GM23338 (cell line): Measurements from ENCODE around the gene DMRTB1. TPM values are rescaled to one million over a fixed set of nuclear protein-coding genes. Genes with fewer than 3 reads are reported as not detected.

Source experiments
- ATAC-seq: fragments of 200-7000 bp; cut with Tn5 transposase; 3 replicates; pipeline ENCODE4 v1.9.1; 2020
- DNase-seq: peaks from one replicate; pipeline ENCODE4 v3.0.0-alpha.2; 2015; ENCODE audit warnings: low spot score
- H2AFZ ChIP-seq: fragments of 200-600 bp; sonication (generic); 2 replicates; pipeline ENCODE4 v1.8.0; 2016; ENCODE audit warnings: antibody characterized with exemption, mild to moderate bottlenecking, moderate library complexity
- H3F3A ChIP-seq: fragments of 200-600 bp; sonication (generic); replicated peaks from 2 replicates; pipeline ENCODE4 v1.8.0; 2017; ENCODE audit warnings: antibody characterized with exemption, mixed run types, low read depth
- H3K27ac ChIP-seq: fragments of 200-600 bp; sonication (generic); 2 replicates; pipeline ENCODE4 v1.6.1; 2016; ENCODE audit warnings: low read depth
- H3K27me3 ChIP-seq: fragments of 200-600 bp; sonication (generic); 2 replicates; pipeline ENCODE4 v1.8.0; 2016; ENCODE audit warnings: mild to moderate bottlenecking, mixed run types, moderate library complexity; ENCODE audit not compliant: insufficient read depth
- H3K36me3 ChIP-seq: fragments of 200-600 bp; sonication (generic); 2 replicates; pipeline ENCODE4 v1.8.0; 2016; ENCODE audit warnings: mild to moderate bottlenecking; ENCODE audit not compliant: insufficient read depth
- H3K4me1 ChIP-seq: fragments of 200-600 bp; sonication (generic); 2 replicates; pipeline ENCODE4 v1.8.0; 2016; ENCODE audit warnings: mild to moderate bottlenecking, moderate library complexity; ENCODE audit not compliant: insufficient read depth
- H3K4me2 ChIP-seq: fragments of 200-600 bp; sonication (generic); 2 replicates; pipeline ENCODE4 v1.7.1; 2017; ENCODE audit warnings: mixed run types
- H3K4me3 ChIP-seq: fragments of 200-600 bp; sonication (generic); 2 replicates; pipeline ENCODE4 v1.6.1; 2016; ENCODE audit warnings: mixed run types
- H3K79me2 ChIP-seq: fragments of 200-600 bp; sonication (generic); replicated peaks from 2 replicates; pipeline ENCODE4 v1.8.0; 2017; ENCODE audit warnings: mild to moderate bottlenecking; ENCODE audit not compliant: insufficient read depth
- H3K9me2 ChIP-seq: fragments of 200-600 bp; sonication (generic); 2 replicates; pipeline ENCODE4 v1.8.0; 2017; ENCODE audit not compliant: insufficient read depth
- H4K20me1 ChIP-seq: fragments of 200-600 bp; sonication (generic); replicated peaks from 2 replicates; pipeline ENCODE4 v1.8.0; 2017; ENCODE audit warnings: mild to moderate bottlenecking; ENCODE audit not compliant: insufficient read depth
- H3K27ac Mint-ChIP-seq: 2 replicates; pipeline ENCODE4 v1.8.0; 2020; ENCODE audit warnings: inconsistent platforms, mild to moderate bottlenecking, moderate library complexity, mixed read lengths
- H3K27me3 Mint-ChIP-seq: 3 replicates; pipeline ENCODE4 v1.8.0; 2022; ENCODE audit warnings: low read depth, mild to moderate bottlenecking, moderate library complexity, mixed read lengths, inconsistent platforms; ENCODE audit not compliant: insufficient read depth, poor library complexity
- H3K36me3 Mint-ChIP-seq: 3 replicates; pipeline ENCODE4 v1.8.0; 2021; ENCODE audit warnings: low read depth, mild to moderate bottlenecking, inconsistent platforms, moderate library complexity, mixed read lengths
- H3K4me1 Mint-ChIP-seq: 3 replicates; pipeline ENCODE4 v1.8.0; 2020; ENCODE audit warnings: mild to moderate bottlenecking, inconsistent platforms, mixed read lengths
- H3K4me3 Mint-ChIP-seq: 3 replicates; pipeline ENCODE4 v1.8.0; 2021; ENCODE audit warnings: moderate library complexity, mild to moderate bottlenecking, inconsistent platforms, mixed read lengths
- H3K9me3 Mint-ChIP-seq: 3 replicates; pipeline ENCODE4 v1.8.0; 2020; ENCODE audit warnings: moderate library complexity, mild to moderate bottlenecking, inconsistent platforms, mixed read lengths
- CREB1 ChIP-seq: fragments of 250-450 bp; sonication (Bioruptor Pico); IDR thresholded peaks from 2 replicates; pipeline ENCODE4 v1.5.0; 2020; ENCODE audit warnings: low read depth, mild to moderate bottlenecking, moderate library complexity
- CTCF ChIP-seq, 2 experiments: fragments of 200-600 bp in 1 of 2; sonication (generic) in 1 of 2; conservative IDR thresholded peaks; 2 replicates each; pipeline versions ENCODE4 v1.5.1 to v1.6.1; 2016 to 2017; ENCODE audit warnings: antibody characterized with exemption in 2 of 2, low read depth in 2 of 2, mild to moderate bottlenecking in 2 of 2, moderate library complexity in 1 of 2
- EZH2 ChIP-seq: fragments of 200-600 bp; sonication (generic); IDR thresholded peaks from one replicate; pipeline ENCODE4 v1.8.0; 2017; ENCODE audit warnings: antibody characterized with exemption, mild to moderate bottlenecking, low read depth; ENCODE audit not compliant: unreplicated experiment
- EZH2phosphoT487 ChIP-seq: fragments of 200-600 bp; sonication (generic); IDR thresholded peaks from one replicate; pipeline ENCODE4 v1.8.1; 2018; ENCODE audit warnings: antibody characterized with exemption; ENCODE audit not compliant: unreplicated experiment
- JUNB ChIP-seq: IDR thresholded peaks from one replicate; pipeline ENCODE4 v1.6.1; 2016; ENCODE audit warnings: antibody characterized with exemption; ENCODE audit not compliant: unreplicated experiment
- NANOG ChIP-seq: IDR thresholded peaks from 2 replicates; pipeline ENCODE4 v1.6.1; 2016; ENCODE audit warnings: antibody characterized with exemption, borderline replicate concordance
- POLR2AphosphoS5 ChIP-seq: IDR thresholded peaks from 2 replicates; pipeline ENCODE4 v1.6.1; 2016; ENCODE audit warnings: antibody characterized with exemption, low read depth
- REST ChIP-seq: IDR thresholded peaks from one replicate; pipeline ENCODE4 v1.6.1; 2018; ENCODE audit warnings: antibody characterized with exemption; ENCODE audit not compliant: unreplicated experiment
- STAT1 ChIP-seq: IDR thresholded peaks from one replicate; pipeline ENCODE4 v1.6.1; 2016; ENCODE audit warnings: antibody characterized with exemption; ENCODE audit not compliant: unreplicated experiment
- ZNF114 ChIP-seq: fragments of 250-450 bp; sonication (Bioruptor Pico); IDR thresholded peaks from 2 replicates; pipeline ENCODE4 v1.5.0; 2020; ENCODE audit warnings: mild to moderate bottlenecking, moderate library complexity
- ZNF331 ChIP-seq: fragments of 250-450 bp; sonication (Bioruptor Pico); IDR thresholded peaks from 2 replicates; pipeline ENCODE4 v1.5.0; 2020; ENCODE audit warnings: low read depth, mild to moderate bottlenecking, moderate library complexity
- ZNF462 ChIP-seq: fragments of 250-450 bp; sonication (Bioruptor Pico); IDR thresholded peaks from 2 replicates; pipeline ENCODE4 v1.5.0; 2020; ENCODE audit warnings: mild to moderate bottlenecking, moderate library complexity
- polyA plus RNA-seq: library from polyadenylated mRNA; unstranded; fragments of >200 nt; fragmentation: Nextera tagmentation; extraction: Ambion mirVana; gene quantifications from 2 replicates; pipeline ENCODE4 v1.2.1, GENCODE V29; 2016
- total RNA-seq: library from RNA; depleted of rRNA; stranded (reverse); fragments of >200 nt; shearing (Covaris generic); gene quantifications from 2 replicates; pipeline ENCODE4 v1.2.3, GENCODE V29; 2014
- TF ChIP-seq, protein P1 (sequence below): IDR thresholded peaks from 2 replicates; pipeline ENCODE4 v1.6.1; 2016; ENCODE audit warnings: antibody characterized with exemption

Gene DMRTB1
- total and polyA plus RNA-seq, 2 experiments from 2014 or later: 0.27 to 1.2 TPM

- H3K4me1 ChIP-seq: peaks cover 24% of the 10 kb centered on the region
- no peaks in the 10 kb centered on the region for H3K79me2 ChIP-seq
- no peaks in the 10 kb centered on the region for H3K27me3 ChIP-seq
- Mint-ChIP-seq H3K27ac (no peak overlapping the region), H3K4me1 (peaks cover 51% of the 10 kb centered on the region), H3K27me3 (peaks cover 15% of the 10 kb centered on the region), H3K36me3 (peaks cover 12% of the 10 kb centered on the region; the same call in 2 of the 3 replicates), H3K4me3 (no peak overlapping the region), H3K9me3 (peaks cover 9% of the 10 kb centered on the region; the same call in 1 of the 3 replicates)
- no peaks in the 10 kb centered on the region for H3K9me2 ChIP-seq
- DNase-seq (no peak), ATAC-seq (no peak)
- no peak overlapping the region for H3K4me2 ChIP-seq
- no peak for TF ChIP-seq REST
- TF ChIP-seq STAT1: no peak
- no peak for TF ChIP-seq ZNF462 (CRISPR knock-in tag)
- TF ChIP-seq POLR2AphosphoS5: no peak
- no peak for TF ChIP-seq CTCF (conservative IDR thresholded peaks at IDR 0.05; ENCODE audit: low read depth in 2 of 2)
- no peak for TF ChIP-seq CREB1
- TF ChIP-seq ZNF114 (CRISPR knock-in tag): no peak
- TF ChIP-seq JUNB: no peak
- TF ChIP-seq, protein P1, sequence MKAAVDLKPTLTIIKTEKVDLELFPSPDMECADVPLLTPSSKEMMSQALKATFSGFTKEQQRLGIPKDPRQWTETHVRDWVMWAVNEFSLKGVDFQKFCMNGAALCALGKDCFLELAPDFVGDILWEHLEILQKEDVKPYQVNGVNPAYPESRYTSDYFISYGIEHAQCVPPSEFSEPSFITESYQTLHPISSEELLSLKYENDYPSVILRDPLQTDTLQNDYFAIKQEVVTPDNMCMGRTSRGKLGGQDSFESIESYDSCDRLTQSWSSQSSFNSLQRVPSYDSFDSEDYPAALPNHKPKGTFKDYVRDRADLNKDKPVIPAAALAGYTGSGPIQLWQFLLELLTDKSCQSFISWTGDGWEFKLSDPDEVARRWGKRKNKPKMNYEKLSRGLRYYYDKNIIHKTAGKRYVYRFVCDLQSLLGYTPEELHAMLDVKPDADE: no peak
- TF ChIP-seq NANOG: no peak
- no peak for TF ChIP-seq EZH2
- TF ChIP-seq EZH2phosphoT487: no peak
- TF ChIP-seq ZNF331: no peak
- H3F3A ChIP-seq: no peaks in the 10 kb centered on the region
- no peak overlapping the region for H3K27ac ChIP-seq
- no peaks in the 10 kb centered on the region for H4K20me1 ChIP-seq
- no peak overlapping the region for H3K4me3 ChIP-seq
- no peaks in the 10 kb centered on the region for H3K36me3 ChIP-seq
- no peak overlapping the region for H2AFZ ChIP-seq
These were observed 45.8 kb upstream of the DMRTB1 start for GRCh38 chr1:53413175-53414001.
